ENCODE results near the gene SEMA3D.

The SEMA3D gene

DNA sequence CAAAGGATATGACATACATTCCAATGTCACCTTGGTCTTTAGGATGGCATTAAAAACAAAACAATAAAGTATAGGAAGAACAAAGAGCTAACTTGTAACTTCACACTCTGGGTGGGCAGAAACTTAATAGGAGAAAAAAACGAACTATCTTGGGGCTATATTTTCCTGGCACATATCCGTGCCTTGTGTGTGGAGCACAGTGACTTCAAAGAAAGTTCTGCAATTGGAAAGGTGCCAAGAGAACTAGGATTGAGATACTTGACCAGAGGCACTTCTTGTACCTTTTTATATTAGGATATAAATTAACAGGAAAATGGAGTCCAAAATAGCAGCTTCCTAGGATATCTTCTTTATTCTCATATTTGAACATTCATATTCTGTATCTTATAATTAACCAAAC is 148.4 kb downstream of the SEMA3D start:
- no peak for DNase-seq (ENCODE audit: low spot score)
- no peak for FAIRE-seq

DNA sequence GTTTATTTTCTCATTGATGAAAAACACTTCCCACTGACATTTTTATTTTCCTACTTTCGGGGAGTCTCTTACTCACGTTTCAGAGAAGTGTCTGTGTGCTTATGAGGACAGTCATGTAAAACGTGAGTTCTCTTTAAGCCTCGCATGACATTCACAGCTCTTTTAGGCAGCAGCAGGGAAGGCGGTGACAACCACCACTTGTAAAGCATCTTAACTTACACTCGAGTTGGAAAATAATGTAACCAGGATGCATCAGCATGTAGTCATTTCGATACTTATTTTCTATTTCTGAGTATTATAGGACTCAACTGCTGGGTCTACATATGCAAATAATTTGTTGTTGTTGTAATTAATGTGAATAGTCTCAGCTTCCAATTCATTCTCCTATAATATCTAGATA is 153.6 kb downstream of the SEMA3D start:
- FAIRE-seq = peak; percentile 90
- no peak for DNase-seq (ENCODE audit: low spot score)

DNA sequence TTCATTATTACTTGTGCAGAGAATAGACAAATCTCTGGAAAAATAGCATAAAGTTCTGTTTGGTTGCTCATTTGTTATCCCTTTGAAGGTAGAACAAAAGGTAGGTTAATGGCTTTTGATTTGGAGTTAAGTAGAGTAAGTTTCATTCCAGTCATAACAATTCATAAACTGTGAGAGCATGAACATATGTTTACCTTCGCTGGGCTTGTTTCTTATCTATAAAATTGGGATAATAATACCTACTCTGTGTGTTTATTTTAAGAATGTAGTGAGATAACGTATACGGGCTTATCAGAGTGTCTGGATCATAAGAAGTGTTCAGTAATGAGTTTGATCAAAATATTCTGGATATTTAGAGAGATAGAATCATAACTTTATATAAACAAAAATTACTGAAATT is 155.4 kb downstream of the SEMA3D start:
- DNase-seq (ENCODE audit: low spot score) (no peak), FAIRE-seq (no peak)

DNA sequence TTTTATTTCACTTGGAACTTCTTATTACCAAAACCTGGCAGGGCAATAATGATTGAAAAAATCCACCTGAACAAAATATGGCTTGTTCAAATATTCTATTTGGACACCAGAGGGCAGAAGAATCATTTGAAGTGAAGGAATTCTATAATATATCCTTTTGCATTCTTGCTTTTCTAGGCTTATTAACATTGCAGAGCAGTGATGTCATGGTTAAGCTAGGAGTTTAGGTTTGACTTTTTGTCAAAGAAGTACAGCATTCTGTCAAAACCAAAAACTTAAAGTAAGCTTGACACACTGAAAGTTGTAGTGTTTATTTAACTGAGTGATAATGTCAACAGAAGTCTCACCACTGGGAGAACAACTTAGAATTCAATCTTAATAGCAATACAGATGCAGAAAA is 156.0 kb downstream of the SEMA3D start:
- FAIRE-seq = no peak

DNA sequence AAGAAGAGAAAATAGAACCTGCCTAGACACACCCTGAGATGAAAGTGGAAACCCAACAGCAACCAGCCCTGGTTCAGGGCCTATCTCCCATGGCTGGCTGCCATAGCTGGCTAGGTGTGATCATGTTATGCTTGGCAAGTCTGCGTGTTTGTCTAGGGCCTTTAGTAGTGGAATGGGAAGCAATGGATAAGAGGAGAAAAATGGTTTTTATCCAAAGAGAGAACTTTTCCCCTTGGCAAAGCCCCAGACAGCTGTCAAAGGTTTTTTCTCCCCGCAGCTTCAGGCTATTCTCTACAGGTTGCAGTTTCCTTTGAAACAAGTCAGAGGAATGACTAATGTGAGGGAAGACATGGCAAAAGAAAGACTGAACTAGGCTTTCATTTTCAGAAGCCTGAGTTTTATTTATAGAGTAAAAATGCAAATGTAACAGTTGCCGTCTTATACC is 161.5 kb downstream of the SEMA3D start:
- DNase-seq (ENCODE audit: low spot score) (no peak), FAIRE-seq (no peak)

More for the DNA sequence above, 156.0 kb downstream of the SEMA3D start:
- DNase-seq (ENCODE audit: low spot score) = peak; percentile 44

DNA sequence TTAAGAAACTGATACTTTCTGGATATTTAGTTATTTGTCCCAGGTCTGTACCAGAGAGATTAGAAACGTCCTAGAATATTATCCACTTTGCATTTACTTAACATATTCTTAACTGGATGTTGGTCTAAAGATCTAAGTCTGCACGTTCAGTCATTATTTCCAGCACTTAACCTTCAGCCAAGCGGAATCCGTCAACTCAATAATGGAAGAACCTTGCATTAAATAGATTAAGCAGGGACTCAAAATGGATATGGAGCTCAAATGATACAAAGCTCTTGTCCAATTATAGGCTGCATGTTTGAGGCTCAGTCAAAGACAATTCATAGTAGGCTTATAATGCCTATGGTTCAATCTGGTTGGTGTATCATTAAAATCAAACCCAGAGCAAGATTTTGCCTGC is 162.9 kb downstream of the SEMA3D start:
- FAIRE-seq (no peak), DNase-seq (ENCODE audit: low spot score) (no peak)

DNA sequence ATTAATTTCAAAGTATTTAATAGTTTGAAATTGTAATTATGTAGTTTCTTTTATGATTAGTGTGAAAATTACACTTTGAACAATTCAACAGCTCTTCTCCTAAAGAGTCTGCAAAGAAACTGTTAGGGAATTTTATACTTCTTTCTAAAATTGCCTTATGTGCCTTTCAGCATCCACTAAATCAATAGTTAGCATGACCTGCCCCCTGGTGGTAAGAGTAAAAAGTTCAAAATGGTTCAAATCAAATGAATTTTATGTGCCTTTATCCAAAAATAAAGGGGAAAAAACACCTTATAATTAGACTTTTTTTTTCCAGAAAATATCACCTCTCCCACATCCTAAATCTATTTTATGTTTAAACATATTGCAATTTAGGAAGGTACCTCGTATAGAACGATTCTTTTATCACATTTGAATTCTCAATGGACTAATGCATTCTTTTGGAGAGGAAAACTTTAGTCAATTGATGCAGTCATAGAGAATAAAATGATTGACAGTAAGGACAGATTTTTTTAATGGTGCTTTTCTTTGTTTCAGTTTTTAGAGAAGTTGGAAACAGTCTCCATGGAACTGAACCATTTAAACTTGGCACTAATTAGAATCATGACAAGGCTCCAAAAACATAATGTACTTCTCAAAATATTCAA is 163.7 kb downstream of the SEMA3D start:
- FAIRE-seq = no peak
- peak; percentile 25 for DNase-seq (ENCODE audit: low spot score)

DNA sequence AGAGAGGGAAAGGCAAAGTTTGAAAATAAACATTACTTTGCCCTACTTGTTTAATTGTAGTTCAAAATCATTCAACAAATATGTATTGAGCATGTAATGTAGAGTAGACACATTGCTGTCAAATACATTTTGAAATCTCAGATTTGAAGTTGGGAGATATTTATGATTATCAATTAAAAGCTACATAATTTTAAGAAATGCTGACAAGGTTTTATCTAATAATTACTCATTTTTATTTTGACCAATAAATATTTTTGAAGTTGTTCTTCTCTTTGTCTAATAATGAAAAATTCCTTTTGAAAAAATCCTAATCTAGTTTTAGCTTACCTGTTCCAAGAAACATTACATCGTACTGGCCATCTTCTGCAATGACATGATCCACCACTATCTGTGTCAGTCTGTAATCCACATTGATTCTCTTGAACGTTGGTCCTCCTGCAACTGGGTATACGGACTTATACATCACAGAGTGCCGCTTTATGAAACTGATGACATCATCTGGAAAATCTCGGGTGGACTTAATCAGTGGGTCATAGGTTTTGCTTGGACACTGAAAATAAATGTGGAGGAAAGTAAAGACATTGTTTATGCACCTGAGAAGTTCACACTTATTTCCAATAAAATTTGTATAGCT is 164.7 kb downstream of the SEMA3D start:
- FAIRE-seq (peak; percentile 53), DNase-seq (ENCODE audit: low spot score) (no peak)

DNA sequence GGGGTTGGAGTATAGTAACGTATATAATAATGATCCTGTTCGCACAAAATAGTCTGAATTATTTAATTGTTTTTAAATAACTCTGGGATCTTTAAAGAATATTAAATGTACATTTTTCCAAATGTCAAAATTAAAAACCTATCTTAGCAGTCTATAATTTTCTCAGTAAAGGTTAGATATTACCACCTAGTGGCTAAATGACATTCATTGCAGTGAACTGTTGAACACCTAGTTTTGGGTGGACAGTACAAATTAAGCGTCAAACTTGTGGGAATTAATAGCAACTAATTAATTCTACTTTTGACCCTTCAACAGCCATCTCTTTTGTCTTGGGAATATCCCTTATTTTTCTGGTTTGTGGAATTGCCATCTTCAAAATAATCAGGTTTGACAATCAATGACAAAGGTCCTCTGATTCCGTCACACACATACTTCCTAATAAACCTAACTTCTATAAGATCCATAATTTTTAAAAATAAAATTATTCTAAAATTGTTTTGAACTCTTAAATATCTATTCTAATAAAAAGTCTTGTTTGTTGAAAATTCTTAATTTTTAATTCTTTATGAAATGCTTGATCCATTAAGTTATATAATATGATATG is 165.7 kb downstream of the SEMA3D start:
- FAIRE-seq = peak; percentile 35
- no peak for DNase-seq (ENCODE audit: low spot score)

DNA sequence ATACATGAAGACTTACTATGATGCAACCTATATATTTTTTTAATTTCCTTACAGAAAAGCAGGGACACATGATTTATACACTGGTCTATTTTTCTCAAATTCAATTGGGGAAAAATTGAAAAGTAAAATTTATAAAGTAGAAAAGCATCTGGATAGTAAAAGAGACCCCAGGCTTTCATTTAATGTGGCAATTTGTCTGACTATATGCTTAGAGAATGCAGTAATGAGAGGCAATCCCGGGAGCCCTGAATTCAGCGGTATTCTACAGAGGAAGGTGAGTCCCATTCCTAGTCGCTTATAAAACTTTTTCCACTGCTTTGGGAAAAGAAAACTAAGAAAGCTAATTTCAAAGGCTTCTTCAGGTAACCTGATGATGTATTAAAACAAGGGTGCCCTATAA is 167.1 kb downstream of the SEMA3D start:
- FAIRE-seq = no peak
- no peak for DNase-seq (ENCODE audit: low spot score)

DNA sequence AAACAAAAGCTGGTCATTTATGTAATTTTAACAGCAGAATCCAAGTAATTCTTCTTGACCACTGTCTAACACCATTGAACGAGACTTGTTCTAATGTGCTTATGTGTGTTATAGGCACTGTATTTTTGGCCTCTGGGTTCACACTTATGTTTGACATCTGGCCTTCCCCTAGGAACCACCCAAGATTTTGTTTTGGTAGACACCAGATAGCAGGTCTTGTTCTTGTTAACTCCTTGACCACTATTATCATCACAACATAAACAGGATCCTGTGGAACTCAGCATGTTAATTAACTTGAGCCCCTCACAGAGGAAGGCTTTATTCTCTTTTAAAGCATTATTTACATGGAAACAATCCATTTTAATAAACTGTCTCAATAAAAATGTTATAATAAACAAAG is 167.7 kb downstream of the SEMA3D start:
- no peak for DNase-seq (ENCODE audit: low spot score)
- FAIRE-seq = no peak

DNA sequence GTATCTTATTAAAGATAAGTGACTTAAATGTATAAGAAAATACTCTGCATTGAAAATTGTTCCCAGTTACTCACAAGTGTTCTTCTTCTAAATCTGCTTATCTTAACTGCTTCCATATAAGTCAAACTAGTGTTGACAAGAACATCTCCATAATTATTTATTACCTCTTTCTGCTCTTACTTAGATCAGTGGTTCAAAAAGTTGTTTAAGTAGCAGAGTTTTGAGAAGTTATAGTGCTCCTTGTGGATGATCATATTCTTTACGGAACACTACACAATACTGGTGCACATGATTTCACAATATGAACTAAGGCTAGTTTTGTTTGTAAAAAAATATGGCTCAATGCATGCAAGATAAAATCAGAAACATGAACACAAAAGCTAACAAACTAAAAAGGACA is 168.4 kb downstream of the SEMA3D start:
- FAIRE-seq (no peak), DNase-seq (ENCODE audit: low spot score) (no peak)

DNA sequence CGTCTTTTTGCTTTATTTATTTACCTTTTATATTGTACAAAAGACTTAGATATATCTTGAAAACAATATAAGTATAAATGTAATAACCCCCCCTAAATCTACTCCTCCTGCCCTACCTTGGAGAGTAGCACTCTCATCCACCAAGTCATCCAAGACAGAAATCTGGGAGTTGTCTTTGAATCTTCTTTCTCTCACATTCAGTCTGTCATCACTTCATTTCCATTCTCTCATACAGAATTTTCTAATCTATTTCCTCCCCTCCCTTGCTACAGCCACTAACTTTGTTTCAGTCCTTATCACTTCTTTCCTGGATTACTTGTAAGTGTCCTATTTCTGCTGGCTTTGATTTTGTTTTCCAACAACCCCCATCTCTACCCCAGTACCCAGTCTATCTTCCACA is 170.6 kb downstream of the SEMA3D start:
- DNase-seq (ENCODE audit: low spot score) (no peak), FAIRE-seq (no peak)

DNA sequence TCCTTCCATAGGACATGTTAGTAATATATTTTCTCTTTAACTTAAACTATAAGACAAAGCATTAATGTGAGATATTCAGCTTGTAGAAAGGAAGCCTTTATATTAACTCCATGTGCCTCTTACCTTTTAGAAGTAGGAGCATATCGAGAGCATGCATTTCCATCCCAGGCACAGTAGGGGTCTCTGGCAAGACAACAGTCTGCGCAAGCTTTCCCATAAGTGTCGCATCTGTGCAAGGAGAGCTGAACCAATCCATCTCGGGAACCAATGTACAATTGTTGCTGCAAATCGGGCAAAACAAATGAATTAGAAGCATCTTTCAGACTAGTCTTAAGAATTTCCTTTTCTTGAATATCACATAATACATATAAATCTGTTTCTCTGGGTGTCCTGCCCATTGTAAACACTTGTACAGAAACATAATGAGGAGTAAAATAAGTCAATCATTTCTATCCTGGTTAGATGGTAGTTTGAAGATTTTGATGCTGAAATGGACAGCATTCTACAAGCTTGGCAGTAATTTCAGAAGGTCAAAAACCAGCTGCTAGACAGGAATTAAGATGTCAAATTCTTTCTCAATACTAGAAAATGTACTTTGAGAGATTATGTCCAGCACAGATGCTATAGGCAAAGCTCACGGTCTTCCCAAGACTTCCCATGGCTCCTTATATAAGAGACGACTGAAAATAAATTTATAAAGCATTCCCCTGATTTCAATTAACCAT is 171.8 kb downstream of the SEMA3D start:
- no peak for DNase-seq (ENCODE audit: low spot score)
- FAIRE-seq = no peak

DNA sequence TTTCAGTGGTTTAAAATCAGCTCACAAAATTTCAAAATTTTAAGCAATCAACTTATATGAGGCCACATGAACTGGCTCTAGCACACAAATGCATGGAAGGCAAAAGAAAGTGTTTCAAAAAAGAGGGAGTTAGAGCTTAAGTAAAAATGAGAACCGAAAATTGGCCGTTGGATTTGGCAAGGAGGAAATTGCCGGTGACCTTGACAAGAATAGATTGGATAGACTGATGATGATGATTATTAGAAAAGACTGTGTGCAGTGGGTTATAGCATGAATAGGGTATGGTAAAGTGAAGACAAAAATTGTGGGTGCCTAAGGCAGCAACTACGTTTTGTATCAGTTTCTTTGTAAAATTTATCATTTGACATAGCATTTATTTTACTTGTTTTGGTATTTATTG is 175.7 kb downstream of the SEMA3D start:
- DNase-seq (ENCODE audit: low spot score) (no peak), FAIRE-seq (no peak)

DNA sequence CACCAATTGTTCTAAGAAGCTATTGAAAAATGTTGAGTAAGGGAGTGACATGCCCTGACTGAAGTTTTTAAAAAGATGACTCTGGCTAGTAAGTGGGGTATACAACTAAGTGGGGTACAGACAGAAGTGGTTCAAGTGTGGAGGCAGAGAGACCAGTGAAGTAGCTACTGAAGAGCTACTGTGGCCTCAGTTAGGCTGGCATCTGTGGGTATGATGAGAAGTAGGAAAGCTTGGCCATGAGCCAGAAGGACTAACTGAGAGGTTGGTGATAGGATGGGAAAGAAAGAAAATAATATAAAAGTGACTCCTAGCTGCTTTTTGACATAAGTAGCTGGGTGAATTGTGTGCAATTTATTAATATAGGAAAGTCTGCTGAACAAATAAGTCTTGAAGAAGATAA is 176.6 kb downstream of the SEMA3D start:
- FAIRE-seq = no peak

DNA sequence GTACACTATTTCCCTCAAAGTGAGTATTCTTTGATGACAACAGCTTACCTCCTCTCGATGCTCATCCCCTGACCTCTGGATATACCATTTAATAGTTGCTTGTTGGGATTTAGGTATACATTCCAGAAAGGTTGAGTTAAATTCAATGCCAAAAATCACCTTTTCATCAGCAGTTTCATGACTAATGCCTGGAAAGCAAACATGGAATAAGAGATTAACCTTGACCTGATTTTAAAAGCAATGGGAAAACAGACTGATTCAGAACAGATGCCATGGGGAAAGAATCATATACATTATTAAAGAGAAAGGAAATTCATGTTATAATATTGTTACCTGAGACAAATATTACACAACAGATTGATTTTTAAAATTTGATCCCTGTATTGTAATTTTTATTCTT is 180.1 kb downstream of the SEMA3D start:
- peak; percentile 53 for FAIRE-seq
- no peak for DNase-seq (ENCODE audit: low spot score)

More for the DNA sequence above, 176.6 kb downstream of the SEMA3D start:
- no peak for DNase-seq (ENCODE audit: low spot score)

DNA sequence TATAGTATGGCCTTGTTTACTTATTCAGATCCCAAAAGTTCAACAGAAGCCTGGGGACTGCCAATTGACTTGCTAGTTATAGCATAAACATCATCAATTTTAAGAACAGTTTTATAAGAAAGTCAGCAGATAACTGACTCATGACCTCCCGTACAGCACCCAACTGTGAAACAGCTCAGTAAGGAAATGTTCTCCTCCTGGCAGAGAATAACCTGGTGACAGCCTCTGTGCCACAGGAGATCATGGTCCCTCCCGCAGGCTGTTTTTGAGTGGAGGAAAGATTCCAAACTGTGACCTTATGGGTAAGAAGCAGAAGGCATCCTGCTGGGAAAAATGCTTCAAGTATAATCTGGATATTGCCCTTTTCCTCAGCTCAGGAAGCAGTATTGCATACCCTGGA is 182.5 kb downstream of the SEMA3D start:
- FAIRE-seq (no peak), DNase-seq (ENCODE audit: low spot score) (no peak)

DNA sequence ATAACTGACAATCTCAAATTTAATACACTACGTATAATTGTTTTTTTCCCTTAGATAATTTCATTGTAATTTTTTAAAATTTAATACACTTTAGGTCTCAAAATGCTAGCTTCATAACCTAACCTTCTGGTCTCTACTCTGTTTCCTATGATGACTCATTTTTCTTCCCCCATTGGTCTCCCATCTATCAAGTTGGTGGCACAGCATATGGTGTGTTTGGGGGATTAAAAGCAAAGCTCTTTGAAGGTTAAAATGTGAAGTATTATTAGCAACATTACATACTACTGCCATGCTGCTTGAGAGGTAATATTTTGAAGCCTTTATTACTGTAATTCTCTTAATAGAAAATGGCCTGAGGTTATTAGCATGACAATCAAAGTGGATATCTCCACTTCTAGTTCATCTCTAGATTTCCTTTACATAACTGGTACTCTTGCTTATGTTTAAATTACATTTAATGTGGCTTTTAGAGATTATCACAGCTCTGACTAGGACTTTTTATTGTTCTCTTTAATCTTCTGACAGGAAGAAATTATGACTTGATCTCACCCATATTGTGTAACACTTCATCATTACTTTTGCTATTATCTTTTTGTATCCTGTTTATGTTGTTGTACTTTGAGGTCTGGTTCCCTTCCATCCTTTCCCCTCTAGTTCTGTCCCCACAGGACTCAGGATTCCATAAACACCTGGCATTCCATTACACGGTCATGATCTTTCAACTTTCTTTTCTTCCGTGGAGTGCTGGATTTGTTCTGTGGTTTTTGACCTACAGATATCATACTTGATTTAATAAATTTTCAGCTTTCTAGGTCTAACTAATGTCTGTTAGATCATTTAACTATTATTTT is 185.1 kb downstream of the SEMA3D start:
- DNase-seq (ENCODE audit: low spot score) (no peak), FAIRE-seq (no peak)

DNA sequence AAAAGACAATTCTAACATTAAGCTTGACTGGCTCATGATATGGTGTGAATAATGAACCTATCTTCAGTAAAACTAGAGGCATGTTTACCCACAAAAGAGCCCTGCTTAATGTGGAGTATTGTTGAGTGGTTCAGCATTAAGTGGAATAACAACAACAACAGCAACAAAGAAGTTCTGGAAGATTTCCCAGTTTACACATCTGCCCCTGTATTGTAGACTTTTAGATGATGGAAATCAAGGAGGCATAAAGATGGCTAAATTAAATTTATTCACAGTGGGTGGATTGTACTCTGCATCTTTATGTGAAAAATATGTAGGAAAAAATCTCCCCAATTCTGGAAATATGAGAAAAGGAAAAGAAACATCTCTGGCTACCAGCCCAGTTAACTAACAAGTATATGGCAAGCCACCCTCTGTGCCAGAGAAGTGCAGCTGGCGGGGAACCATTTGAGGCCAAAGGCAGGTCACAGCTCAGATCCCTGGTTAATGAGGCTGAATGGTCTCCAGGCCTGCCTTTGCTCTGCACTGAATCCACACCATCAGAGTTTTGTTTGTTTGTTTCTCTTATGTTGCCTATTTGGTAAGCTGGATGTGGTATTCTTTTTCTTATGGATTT is 186.0 kb downstream of the SEMA3D start:
- FAIRE-seq = no peak
- no peak for DNase-seq (ENCODE audit: low spot score)

DNA sequence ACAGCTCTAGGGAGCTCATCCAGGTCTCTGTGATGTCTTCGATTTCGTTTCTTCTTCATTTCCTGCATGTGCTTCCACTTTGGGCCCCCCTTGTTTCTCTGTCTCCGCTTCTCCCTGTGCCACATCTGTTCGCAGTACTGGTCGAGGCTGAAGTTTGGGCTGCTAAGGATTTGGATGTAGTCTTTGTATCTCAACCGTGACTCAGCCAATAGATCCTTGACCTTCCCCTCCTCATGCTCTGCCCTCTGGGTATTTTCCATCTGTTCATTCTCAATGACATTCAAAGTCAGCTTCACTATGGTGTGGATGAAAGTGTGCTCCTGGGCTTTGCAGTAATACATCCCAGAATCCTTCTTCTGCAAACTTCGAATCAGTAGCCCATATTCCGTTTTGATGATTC is 187.4 kb downstream of the SEMA3D start:
- DNase-seq (ENCODE audit: low spot score) (no peak), FAIRE-seq (no peak)
